Tibial nerve (tissue), 4 donors: ENCODE data around the gene TENM3. TPM values are rescaled to one million over a fixed set of nuclear protein-coding genes. Genes with fewer than 3 reads are reported as not detected.

Experiments used
- DNase-seq, 2 donors: peaks; one replicate each; pipeline ENCODE4 v3.0.0-alpha.2; 2019; ENCODE audit warnings: low spot score in 2 of 2
- H3K27ac ChIP-seq, 4 donors: fragments of 200-600 bp; sonication (generic) in 3 of 4; one replicate each; pipeline ENCODE4 v1.5.1; 2017 to 2019; ENCODE audit warnings: mild to moderate bottlenecking in 1 of 4
- H3K27me3 ChIP-seq, 2 donors: fragments of 200-600 bp; sonication (generic) in 1 of 2; one replicate each; pipeline versions ENCODE4 v1.5.1 to v1.6.0; 2017 to 2019
- H3K36me3 ChIP-seq, 3 donors: fragments of 200-600 bp; sonication (generic); one replicate each; pipeline ENCODE4 v1.5.1; 2018 to 2019
- H3K4me1 ChIP-seq, 4 donors: fragments of 200-600 bp; sonication (generic) in 3 of 4; one replicate each; pipeline ENCODE4 v1.5.1; 2017 to 2019
- H3K4me3 ChIP-seq, 4 donors: fragments of 200-600 bp; sonication (generic) in 3 of 4; one replicate each; pipeline ENCODE4 v1.5.1; 2017 to 2019; ENCODE audit warnings: mild to moderate bottlenecking in 1 of 4, moderate library complexity in 1 of 4
- H3K9me3 ChIP-seq, 4 donors: fragments of 200-600 bp; sonication (generic) in 3 of 4; one replicate each; pipeline ENCODE4 v1.5.1; 2017 to 2019
- EP300 ChIP-seq, 2 donors: sonication (generic); formaldehyde crosslinking; IDR thresholded peaks; one replicate each; pipeline ENCODE4 v1.6.1; 2017; ENCODE audit warnings: antibody characterized with exemption in 2 of 2, mild to moderate bottlenecking in 1 of 2
- POLR2A ChIP-seq, 2 donors: fragments of 450-650 bp; IDR thresholded peaks; one replicate each; pipeline ENCODE4 v1.6.1; 2017; ENCODE audit warnings: antibody characterized with exemption in 2 of 2, mild to moderate bottlenecking in 2 of 2, moderate library complexity in 2 of 2
- WGBS, 2 donors: methylation state at CpG; one replicate each; pipeline ENCODE4 v1.1.5; 2018; 5-methylcytosine and 5-hydroxymethylcytosine counted together
- total RNA-seq, 4 donors: library from RNA; depleted of rRNA; stranded (reverse); fragments of >200 nt; gene quantifications; one replicate each; pipeline ENCODE4 v1.1.0, GENCODE V29; 2016
- TF ChIP-seq, protein P1 (sequence below), 5 experiments: fragments of 200-600 bp in 3 of 5; fragments of 450-650 bp in 2 of 5; sonication (generic) in 3 of 5; IDR thresholded peaks; one replicate each; pipeline ENCODE4 v1.5.1; 2016 to 2019; ENCODE audit warnings: antibody characterized with exemption in 5 of 5, mild to moderate bottlenecking in 3 of 5, moderate library complexity in 2 of 5

The TENM3 gene
- total RNA-seq, 4 donors from 2014 or later: 19.0 to 60.5 (median 29.4) TPM

GRCh38 chr4:182425302-182425701, 182.1 kb downstream of the TENM3 start:
- H3K36me3 ChIP-seq: no peaks in the 10 kb centered on the region
- no peaks in the 10 kb centered on the region for H3K27me3 ChIP-seq
- no peaks in the 10 kb centered on the region for H3K9me3 ChIP-seq
- DNase-seq: no peak
- H3K4me1 ChIP-seq: no peaks in the 10 kb centered on the region
- no peak for TF ChIP-seq EP300 (IDR thresholded peaks at IDR 0.05)
- WGBS, 2 donors: 87 to 92% methylated on average over 2 of the region's 2 CpGs
- H3K27ac ChIP-seq: no peak overlapping the region
- H3K4me3 ChIP-seq: no peak overlapping the region

DNA sequence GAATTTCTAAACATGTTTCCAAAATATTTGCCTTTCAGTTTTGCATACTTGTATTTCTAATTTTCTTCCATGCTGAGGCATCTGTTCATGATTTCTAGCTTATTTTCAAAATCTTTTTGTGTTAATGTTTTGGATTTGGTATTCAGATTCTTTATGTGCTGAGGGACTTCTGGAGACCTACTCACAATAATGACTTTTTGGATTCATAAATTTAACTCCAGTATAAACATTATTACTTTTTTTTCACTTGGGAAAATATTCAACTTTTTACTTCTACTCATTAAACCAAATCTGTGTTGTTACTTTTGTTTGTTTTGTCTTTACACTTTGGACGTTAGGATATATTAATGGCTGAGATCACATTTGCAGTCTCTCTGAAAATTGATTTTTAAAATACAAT, 183.7 kb downstream of the TENM3 start:
- Histone ChIP-seq H3K4me1 (no peaks in the 10 kb centered on the region), H3K27me3 (no peaks in the 10 kb centered on the region), H3K4me3 (no peak overlapping the region), H3K9me3 (no peaks in the 10 kb centered on the region), H3K36me3 (no peaks in the 10 kb centered on the region), H3K27ac (no peak overlapping the region)
- TF ChIP-seq, protein P1, sequence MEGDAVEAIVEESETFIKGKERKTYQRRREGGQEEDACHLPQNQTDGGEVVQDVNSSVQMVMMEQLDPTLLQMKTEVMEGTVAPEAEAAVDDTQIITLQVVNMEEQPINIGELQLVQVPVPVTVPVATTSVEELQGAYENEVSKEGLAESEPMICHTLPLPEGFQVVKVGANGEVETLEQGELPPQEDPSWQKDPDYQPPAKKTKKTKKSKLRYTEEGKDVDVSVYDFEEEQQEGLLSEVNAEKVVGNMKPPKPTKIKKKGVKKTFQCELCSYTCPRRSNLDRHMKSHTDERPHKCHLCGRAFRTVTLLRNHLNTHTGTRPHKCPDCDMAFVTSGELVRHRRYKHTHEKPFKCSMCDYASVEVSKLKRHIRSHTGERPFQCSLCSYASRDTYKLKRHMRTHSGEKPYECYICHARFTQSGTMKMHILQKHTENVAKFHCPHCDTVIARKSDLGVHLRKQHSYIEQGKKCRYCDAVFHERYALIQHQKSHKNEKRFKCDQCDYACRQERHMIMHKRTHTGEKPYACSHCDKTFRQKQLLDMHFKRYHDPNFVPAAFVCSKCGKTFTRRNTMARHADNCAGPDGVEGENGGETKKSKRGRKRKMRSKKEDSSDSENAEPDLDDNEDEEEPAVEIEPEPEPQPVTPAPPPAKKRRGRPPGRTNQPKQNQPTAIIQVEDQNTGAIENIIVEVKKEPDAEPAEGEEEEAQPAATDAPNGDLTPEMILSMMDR (IDR thresholded peaks at IDR 0.05): no peak
- TF ChIP-seq EP300 (IDR thresholded peaks at IDR 0.05) (no peak), POLR2A (IDR thresholded peaks at IDR 0.05) (no peak)
- WGBS, 2 donors: 35 to 37% methylated on average over 1 of the region's 1 CpG
- DNase-seq: no peak

- no peaks in the 10 kb centered on the region for H3K36me3 ChIP-seq
- H3K4me3 ChIP-seq: no peak overlapping the region
- H3K9me3 ChIP-seq: no peaks in the 10 kb centered on the region
- H3K4me1 ChIP-seq: no peaks in the 10 kb centered on the region
- no peaks in the 10 kb centered on the region for H3K27me3 ChIP-seq
- WGBS, 2 donors: 60% methylated on average over 2 of the region's 2 CpGs
- H3K27ac ChIP-seq: no peak overlapping the region
- no peak for TF ChIP-seq POLR2A (IDR thresholded peaks at IDR 0.05)
- TF ChIP-seq, protein P1 (IDR thresholded peaks at IDR 0.05): no peak
- no peak for TF ChIP-seq EP300 (IDR thresholded peaks at IDR 0.05)
- no peak for DNase-seq
Measured at GRCh38 chr4:182427554-182427953, 184.4 kb downstream of the TENM3 start.

DNA sequence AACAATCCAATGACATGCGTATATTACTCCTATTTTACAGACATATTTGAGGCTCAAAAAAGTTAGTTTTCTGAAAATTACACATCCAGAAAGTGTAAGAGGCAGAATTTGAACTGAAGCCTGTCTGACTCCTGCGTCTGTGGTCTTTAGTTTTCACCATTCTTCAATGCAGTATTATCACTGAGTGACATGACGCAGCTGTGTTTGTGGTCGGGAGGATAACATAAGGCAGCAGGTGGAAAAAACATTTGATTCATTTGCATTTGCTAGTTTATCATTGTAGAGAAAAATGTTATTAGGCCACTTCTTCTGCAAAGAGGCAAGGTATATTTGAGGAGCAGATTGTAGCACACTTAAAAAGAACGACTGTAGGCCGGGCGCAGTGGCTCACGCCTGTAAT, 186.7 kb downstream of the TENM3 start:
- H3K4me3 ChIP-seq: no peak overlapping the region
- no peaks in the 10 kb centered on the region for H3K27me3 ChIP-seq
- WGBS, 2 donors: 84 to 90% methylated on average over 8 of the region's 8 CpGs
- H3K4me1 ChIP-seq: no peaks in the 10 kb centered on the region
- TF ChIP-seq, protein P1 (IDR thresholded peaks at IDR 0.05): no peak
- H3K9me3 ChIP-seq: no peaks in the 10 kb centered on the region
- DNase-seq: no peak
- no peak overlapping the region for H3K27ac ChIP-seq
- no peaks in the 10 kb centered on the region for H3K36me3 ChIP-seq

- TF ChIP-seq EP300 (IDR thresholded peaks at IDR 0.05) (no peak), POLR2A (IDR thresholded peaks at IDR 0.05) (no peak)
- TF ChIP-seq, protein P1 (IDR thresholded peaks at IDR 0.05): no peak
- DNase-seq: no peak
- Histone ChIP-seq H3K9me3 (no peaks in the 10 kb centered on the region), H3K27ac (no peak overlapping the region), H3K4me3 (no peak overlapping the region), H3K4me1 (no peaks in the 10 kb centered on the region), H3K36me3 (no peaks in the 10 kb centered on the region), H3K27me3 (no peaks in the 10 kb centered on the region)
- WGBS, 2 donors: 95 to 97% methylated on average over 1 of the region's 1 CpG
Measured at GRCh38 chr4:182432819-182433218, 189.6 kb downstream of the TENM3 start.

- no peaks in the 10 kb centered on the region for H3K9me3 ChIP-seq
- H3K36me3 ChIP-seq: no peaks in the 10 kb centered on the region
- no peak for DNase-seq
- H3K27me3 ChIP-seq: no peaks in the 10 kb centered on the region
- TF ChIP-seq, protein P1 (IDR thresholded peaks at IDR 0.05): no peak
- TF ChIP-seq EP300 (IDR thresholded peaks at IDR 0.05) (no peak), POLR2A (IDR thresholded peaks at IDR 0.05) (no peak)
- H3K4me3 ChIP-seq: no peak overlapping the region
- H3K27ac ChIP-seq: no peak overlapping the region
- 53 to 61% methylated on average over 4 of the region's 4 CpGs for WGBS, 2 donors
- no peaks in the 10 kb centered on the region for H3K4me1 ChIP-seq
Measured at GRCh38 chr4:182434720-182435119, 191.5 kb downstream of the TENM3 start.
